WERI-Rb-1 (cell line): Measurements from ENCODE around the gene NELL1.

Experiments used
- DNase-seq: peaks from one replicate; pipeline ENCODE4 v3.0.0-alpha.2; 2020
- H3K27ac ChIP-seq: fragments of 250-450 bp; sonication (Bioruptor Pico); 2 replicates; pipeline ENCODE4 v1.5.1; 2020; ENCODE audit warnings: mild to moderate bottlenecking, moderate library complexity
- H3K27me3 ChIP-seq: fragments of 250-450 bp; sonication (Bioruptor Pico); 2 replicates; pipeline ENCODE4 v1.5.1; 2021; ENCODE audit warnings: mild to moderate bottlenecking, low read depth, moderate library complexity; ENCODE audit not compliant: insufficient read depth, severe bottlenecking
- H3K36me3 ChIP-seq: fragments of 250-450 bp; sonication (Bioruptor Pico); 2 replicates; pipeline ENCODE4 v1.5.1; 2020; ENCODE audit warnings: mild to moderate bottlenecking, moderate library complexity
- H3K4me3 ChIP-seq: 2 replicates; pipeline ENCODE4 v1.5.1; 2011; ENCODE audit warnings: low read depth, mild to moderate bottlenecking, control low read depth, low read length
- H3K9me3 ChIP-seq: fragments of 250-450 bp; sonication (Bioruptor Pico); 2 replicates; pipeline ENCODE4 v1.5.1; 2021; ENCODE audit warnings: mild to moderate bottlenecking, moderate library complexity; ENCODE audit not compliant: severe bottlenecking
- TF ChIP-seq, protein P1 (sequence below): IDR thresholded peaks from 2 replicates; pipeline ENCODE4 v1.5.1; 2011; ENCODE audit warnings: low read depth, mild to moderate bottlenecking, control low read depth, inconsistent platforms, low read length

NELL1 gene

DNA sequence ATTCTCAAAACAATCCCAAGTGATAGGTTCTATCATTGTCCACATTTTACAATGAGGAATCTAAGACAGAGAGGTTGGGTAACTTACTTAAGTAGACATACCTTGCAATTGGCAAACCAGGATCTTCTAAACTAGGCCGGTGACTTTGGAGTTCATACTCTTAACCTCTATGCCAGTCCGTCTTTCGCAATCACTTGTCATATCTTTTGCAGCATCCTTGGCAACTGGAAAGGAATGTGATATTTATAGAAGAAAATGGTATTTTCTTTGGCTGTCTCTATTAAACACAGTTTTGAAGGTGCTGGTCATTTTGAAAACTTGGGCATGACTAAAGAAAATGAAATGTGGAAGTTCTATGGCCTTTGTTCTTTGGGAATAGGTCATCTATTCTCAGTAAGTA is 556.5 kb downstream of the NELL1 start:
- Histone ChIP-seq H3K4me3 (no peak overlapping the region), H3K27me3 (no peaks in the 10 kb centered on the region), H3K27ac (no peak overlapping the region), H3K9me3 (no peaks in the 10 kb centered on the region), H3K36me3 (no peaks in the 10 kb centered on the region)
- DNase-seq: no peak
- TF ChIP-seq, protein P1, sequence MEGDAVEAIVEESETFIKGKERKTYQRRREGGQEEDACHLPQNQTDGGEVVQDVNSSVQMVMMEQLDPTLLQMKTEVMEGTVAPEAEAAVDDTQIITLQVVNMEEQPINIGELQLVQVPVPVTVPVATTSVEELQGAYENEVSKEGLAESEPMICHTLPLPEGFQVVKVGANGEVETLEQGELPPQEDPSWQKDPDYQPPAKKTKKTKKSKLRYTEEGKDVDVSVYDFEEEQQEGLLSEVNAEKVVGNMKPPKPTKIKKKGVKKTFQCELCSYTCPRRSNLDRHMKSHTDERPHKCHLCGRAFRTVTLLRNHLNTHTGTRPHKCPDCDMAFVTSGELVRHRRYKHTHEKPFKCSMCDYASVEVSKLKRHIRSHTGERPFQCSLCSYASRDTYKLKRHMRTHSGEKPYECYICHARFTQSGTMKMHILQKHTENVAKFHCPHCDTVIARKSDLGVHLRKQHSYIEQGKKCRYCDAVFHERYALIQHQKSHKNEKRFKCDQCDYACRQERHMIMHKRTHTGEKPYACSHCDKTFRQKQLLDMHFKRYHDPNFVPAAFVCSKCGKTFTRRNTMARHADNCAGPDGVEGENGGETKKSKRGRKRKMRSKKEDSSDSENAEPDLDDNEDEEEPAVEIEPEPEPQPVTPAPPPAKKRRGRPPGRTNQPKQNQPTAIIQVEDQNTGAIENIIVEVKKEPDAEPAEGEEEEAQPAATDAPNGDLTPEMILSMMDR: no peak

DNA sequence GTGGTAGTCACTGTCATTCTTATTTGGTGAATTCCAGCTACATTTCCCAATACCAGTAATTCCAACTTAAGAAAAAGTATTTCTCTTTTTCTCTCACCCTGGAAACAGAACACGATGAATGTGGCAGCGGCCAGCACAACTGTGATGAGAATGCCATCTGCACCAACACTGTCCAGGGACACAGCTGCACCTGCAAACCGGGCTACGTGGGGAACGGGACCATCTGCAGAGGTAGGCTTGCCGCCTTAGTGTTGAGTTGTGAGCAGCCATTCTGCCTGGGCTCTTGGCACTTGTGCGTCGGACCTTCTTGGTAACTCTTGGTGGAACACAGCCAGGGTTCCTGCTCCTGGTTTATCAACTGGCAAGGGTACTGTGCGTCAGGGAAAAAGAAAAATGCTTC is 559.8 kb downstream of the NELL1 start:
- TF ChIP-seq, protein P1: no peak
- Histone ChIP-seq H3K4me3 (no peak overlapping the region), H3K36me3 (no peaks in the 10 kb centered on the region), H3K27me3 (no peaks in the 10 kb centered on the region), H3K27ac (no peak overlapping the region), H3K9me3 (no peaks in the 10 kb centered on the region)
- no peak for DNase-seq

DNA sequence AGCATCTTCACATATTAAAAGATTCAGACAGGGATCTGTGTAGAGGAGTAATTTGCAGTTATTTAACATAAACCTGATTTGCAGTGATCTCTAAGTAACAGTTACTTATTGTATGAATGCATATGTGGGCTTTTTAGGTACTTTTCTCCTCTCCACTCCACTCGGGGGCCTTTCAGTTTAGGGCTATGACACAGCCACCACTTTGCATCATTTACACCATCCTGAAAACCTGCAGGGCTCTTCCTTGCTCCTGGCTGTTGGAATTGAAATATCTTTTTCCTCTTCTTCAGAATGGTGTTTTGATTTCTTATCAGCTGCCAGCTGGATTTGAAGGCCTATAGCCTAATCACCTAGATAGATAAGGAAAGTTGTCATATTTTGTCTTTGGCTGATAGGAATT is 580.8 kb downstream of the NELL1 start:
- TF ChIP-seq, protein P1: no peak
- DNase-seq: no peak
- no peak overlapping the region for H3K27ac ChIP-seq
- H3K36me3 ChIP-seq: no peaks in the 10 kb centered on the region
- no peak overlapping the region for H3K4me3 ChIP-seq
- no peaks in the 10 kb centered on the region for H3K9me3 ChIP-seq
- no peaks in the 10 kb centered on the region for H3K27me3 ChIP-seq

DNA sequence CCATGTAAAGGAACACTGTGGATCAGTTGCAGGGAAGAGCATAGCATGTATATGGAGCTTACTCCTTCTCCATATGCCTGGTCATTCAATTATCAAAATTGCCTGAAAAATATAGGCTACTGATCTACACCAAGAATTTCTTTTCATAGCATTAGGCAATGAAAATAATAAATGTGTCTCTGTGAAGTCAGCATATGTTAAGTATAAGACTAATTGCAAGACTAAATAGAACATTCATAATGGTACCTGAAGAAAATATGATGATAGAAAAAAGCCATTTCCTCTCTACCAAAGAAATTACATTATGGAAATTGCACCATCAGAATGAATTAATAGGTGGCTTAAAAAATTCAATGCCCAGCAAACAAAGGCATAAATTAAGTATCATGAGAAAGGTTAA is 584.7 kb downstream of the NELL1 start:
- Histone ChIP-seq H3K27ac (no peak overlapping the region), H3K36me3 (no peaks in the 10 kb centered on the region), H3K9me3 (no peaks in the 10 kb centered on the region), H3K4me3 (no peak overlapping the region), H3K27me3 (no peaks in the 10 kb centered on the region)
- TF ChIP-seq, protein P1: no peak
- DNase-seq: no peak

DNA sequence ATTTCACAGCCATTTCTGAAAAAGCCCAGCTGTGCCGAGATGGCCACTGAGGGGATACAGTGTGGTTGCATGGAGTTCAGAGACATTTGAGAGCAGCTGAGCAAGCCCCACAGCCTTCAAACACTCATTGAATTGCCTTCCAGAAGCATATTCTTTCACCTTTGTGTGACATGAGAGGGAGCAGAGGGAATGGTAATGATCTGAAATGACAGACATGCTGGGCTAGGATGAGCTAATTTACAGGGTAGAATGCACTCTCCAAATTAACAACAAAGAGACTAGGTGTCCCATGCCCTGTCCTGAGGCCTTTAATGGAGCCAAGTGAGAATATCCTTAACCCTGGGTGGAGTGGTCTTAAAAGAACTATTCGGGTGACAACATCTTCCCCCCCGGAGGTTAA is 585.4 kb downstream of the NELL1 start:
- Histone ChIP-seq H3K27me3 (no peaks in the 10 kb centered on the region), H3K36me3 (no peaks in the 10 kb centered on the region), H3K9me3 (no peaks in the 10 kb centered on the region), H3K4me3 (no peak overlapping the region), H3K27ac (no peak overlapping the region)
- TF ChIP-seq, protein P1: no peak
- no peak for DNase-seq

DNA sequence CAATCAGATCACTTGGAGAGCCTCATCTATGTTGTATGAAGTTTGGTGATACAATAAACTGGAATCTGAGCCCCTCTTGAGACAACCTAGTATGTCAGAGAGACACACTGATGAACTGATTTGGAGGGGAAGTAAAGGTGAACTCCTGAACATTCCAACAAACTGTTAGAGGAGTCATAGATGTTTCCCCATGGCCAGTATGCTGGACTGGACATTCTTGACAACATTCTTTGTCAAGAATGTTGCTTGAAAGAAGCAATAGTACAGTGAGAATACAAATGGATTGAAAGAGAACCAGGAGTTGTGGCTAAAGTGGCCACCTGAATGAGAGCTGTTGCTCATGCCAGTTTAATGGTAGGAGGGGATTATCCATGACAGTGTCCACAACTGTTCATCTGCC is 588.1 kb downstream of the NELL1 start:
- Histone ChIP-seq H3K4me3 (no peak overlapping the region), H3K36me3 (no peaks in the 10 kb centered on the region), H3K9me3 (no peaks in the 10 kb centered on the region), H3K27ac (no peak overlapping the region), H3K27me3 (no peaks in the 10 kb centered on the region)
- DNase-seq: no peak
- TF ChIP-seq, protein P1: no peak
